ENCODE measurements around the gene CARD19. TPM values are rescaled to one million over a fixed set of nuclear protein-coding genes. Genes with fewer than 3 reads are reported as not detected.

Gene CARD19
- total RNA-seq, 4 donors from 2014 or later = 23.7 to 71.4 (median 40.9) TPM

- no peak overlapping the region for H3K4me3 ChIP-seq
- TF ChIP-seq POLR2A (IDR thresholded peaks at IDR 0.05) (no peak), CTCF (IDR thresholded peaks at IDR 0.05) (no peak)
- H3K36me3 ChIP-seq = no peaks in the 10 kb centered on the region
- no peaks in the 10 kb centered on the region for H3K27me3 ChIP-seq
- no peaks in the 10 kb centered on the region for H3K9me3 ChIP-seq
- H3K4me1 ChIP-seq = no peaks in the 10 kb centered on the region
- DNase-seq = no peak
- intact Hi-C loops (cut with DNase I; ENCODE audit: low total_unique reads) = no loop called here
- peak overlapping the region; percentile 74 to 77 for H3K27ac ChIP-seq
Observed at GRCh38 chr9:93052791-93053540, 43.1 kb upstream of the CARD19 start.

GRCh38 chr9:93053781-93054331 lies 42.2 kb upstream of the CARD19 start:
- intact Hi-C loops (cut with DNase I; ENCODE audit: low total_unique reads) = no loop called here
- no peaks in the 10 kb centered on the region for H3K36me3 ChIP-seq
- no peaks in the 10 kb centered on the region for H3K27me3 ChIP-seq
- DNase-seq = no peak
- no peaks in the 10 kb centered on the region for H3K4me1 ChIP-seq
- TF ChIP-seq CTCF (IDR thresholded peaks at IDR 0.05) (no peak), POLR2A (IDR thresholded peaks at IDR 0.05) (no peak)
- no peak overlapping the region for H3K4me3 ChIP-seq
- no peaks in the 10 kb centered on the region for H3K9me3 ChIP-seq
- H3K27ac ChIP-seq = no peak overlapping the region

GRCh38 chr9:93054758-93055704 lies 41.0 kb upstream of the CARD19 start:
- no peaks in the 10 kb centered on the region for H3K36me3 ChIP-seq
- H3K4me1 ChIP-seq = peaks cover 0 to 4% of the 10 kb centered on the region in 2 donors
- H3K27ac ChIP-seq = no peak overlapping the region
- DNase-seq = no peak
- TF ChIP-seq CTCF (IDR thresholded peaks at IDR 0.05) (no peak), POLR2A (IDR thresholded peaks at IDR 0.05) (no peak)
- H3K9me3 ChIP-seq = no peaks in the 10 kb centered on the region
- intact Hi-C loops (cut with DNase I; ENCODE audit: low total_unique reads) = no loop called here
- H3K27me3 ChIP-seq = no peaks in the 10 kb centered on the region
- no peak overlapping the region for H3K4me3 ChIP-seq

- intact Hi-C loops (cut with DNase I; ENCODE audit: low total_unique reads) = no loop called here
- TF ChIP-seq CTCF (IDR thresholded peaks at IDR 0.05) = peak in 1 of 4 experiments; percentile 7
- TF ChIP-seq POLR2A (IDR thresholded peaks at IDR 0.05) = no peak
- H3K4me3 ChIP-seq = no peak overlapping the region
Observed at GRCh38 chr9:93057042-93057702, 38.8 kb upstream of the CARD19 start.

More at GRCh38 chr9:93057042-93057702, 38.8 kb upstream of the CARD19 start:
- Histone ChIP-seq H3K4me1 (peaks cover 3 to 21% of the 10 kb centered on the region in 2 donors), H3K9me3 (no peaks in the 10 kb centered on the region), H3K36me3 (no peaks in the 10 kb centered on the region), H3K27ac (peak overlapping the region; percentile 22 to 95), H3K27me3 (no peaks in the 10 kb centered on the region)
- DNase-seq = peak in 1 of 2 donors; percentile 39
